GM12864 (cell line): ENCODE results near the gene SPECC1L.

Experiments used
- DNase-seq: peaks from one replicate; pipeline ENCODE4 v3.0.0-alpha.2; 2011; ENCODE audit warnings: low read depth
- H3K4me3 ChIP-seq: 2 replicates; pipeline ENCODE4 v1.5.1; 2011; ENCODE audit warnings: mild to moderate bottlenecking, low read depth, low read length, control low read depth
- CTCF ChIP-seq: IDR thresholded peaks from 2 replicates; pipeline ENCODE4 v1.5.1; 2011; ENCODE audit warnings: low read depth, mild to moderate bottlenecking, moderate library complexity, low read length, control low read depth, inconsistent platforms; ENCODE audit errors: missing control alignments

The SPECC1L gene

GRCh38 chr22:24389680-24390079 is 119.0 kb downstream of the SPECC1L start:
- no peak for DNase-seq
- TF ChIP-seq CTCF: no peak
- H3K4me3 ChIP-seq: no peak overlapping the region

GRCh38 chr22:24390156-24390555 is 119.5 kb downstream of the SPECC1L start:
- no peak for DNase-seq
- TF ChIP-seq CTCF: no peak
- no peak overlapping the region for H3K4me3 ChIP-seq

DNA sequence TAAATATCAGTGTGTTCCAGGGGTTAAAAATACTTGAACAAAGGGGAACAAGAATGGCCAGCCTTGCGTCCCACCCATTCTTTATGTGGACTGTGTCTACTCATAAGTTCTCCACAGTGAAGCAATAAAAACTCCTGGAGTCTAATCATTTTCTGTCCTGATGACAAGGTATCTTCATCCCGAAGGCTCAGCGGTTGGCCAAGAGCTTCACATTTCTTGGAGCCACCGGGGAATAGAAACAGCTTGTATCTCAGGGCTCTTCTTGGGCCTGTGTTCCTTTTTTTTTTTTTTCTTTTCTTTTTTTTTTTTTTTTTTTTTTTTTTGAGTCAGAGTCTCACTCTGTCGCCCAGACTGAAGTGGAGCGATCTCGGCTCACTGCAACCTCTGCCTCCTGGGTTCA is 119.9 kb downstream of the SPECC1L start:
- TF ChIP-seq CTCF: no peak
- no peak overlapping the region for H3K4me3 ChIP-seq
- DNase-seq: no peak

DNA sequence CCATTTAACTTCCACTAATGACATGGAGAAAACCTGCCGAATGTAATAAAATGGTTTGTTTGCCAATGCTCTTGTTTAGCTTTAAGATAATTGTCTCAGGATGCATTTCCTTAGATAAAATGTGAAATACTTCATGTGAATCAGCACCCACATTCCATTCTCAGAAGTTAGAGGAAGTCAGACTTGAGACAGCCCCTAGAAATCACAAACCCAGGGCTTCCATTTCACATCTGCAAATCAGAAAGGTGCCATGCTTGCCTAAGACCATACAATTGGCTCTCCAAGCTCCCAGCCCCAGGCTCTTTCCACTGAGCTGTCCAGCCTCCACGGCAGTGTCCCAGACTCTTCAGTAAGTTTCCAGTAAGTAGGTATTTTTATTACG is 121.2 kb downstream of the SPECC1L start:
- no peak overlapping the region for H3K4me3 ChIP-seq
- DNase-seq: no peak
- no peak for TF ChIP-seq CTCF

- H3K4me3 ChIP-seq: no peak overlapping the region
- TF ChIP-seq CTCF: no peak
- no peak for DNase-seq
Measured at GRCh38 chr22:24392218-24392931, 121.7 kb downstream of the SPECC1L start.

DNA sequence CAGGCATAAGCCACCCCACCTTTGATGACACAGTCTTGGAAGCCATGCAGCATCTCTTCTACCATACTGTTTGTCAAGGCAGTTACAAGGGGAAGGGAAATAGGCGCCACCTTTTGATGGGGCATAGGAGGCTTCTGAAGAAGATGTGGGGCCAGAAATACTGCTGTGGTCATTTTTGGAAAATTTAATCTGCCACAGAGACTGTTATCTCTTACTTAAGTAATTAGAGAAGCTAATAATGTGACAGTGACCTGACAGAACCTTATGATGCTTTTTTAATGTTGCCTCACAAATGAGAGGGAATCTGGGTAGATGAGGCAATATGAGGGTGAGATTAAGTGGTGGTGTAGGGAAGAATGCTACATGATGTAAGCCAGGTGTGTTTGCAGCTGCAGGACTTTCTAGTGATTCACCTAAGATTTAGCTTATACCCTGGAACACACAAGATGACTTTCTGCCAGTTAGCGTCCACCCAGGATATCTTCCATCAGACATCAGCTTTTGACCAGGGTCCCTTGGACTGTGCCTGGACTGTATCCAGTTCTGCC is 122.5 kb downstream of the SPECC1L start:
- no peak overlapping the region for H3K4me3 ChIP-seq
- no peak for TF ChIP-seq CTCF

GRCh38 chr22:24393848-24394247 is 123.2 kb downstream of the SPECC1L start:
- no peak for TF ChIP-seq CTCF

More for the DNA sequence above, 122.5 kb downstream of the SPECC1L start:
- no peak for DNase-seq

More at GRCh38 chr22:24393848-24394247, 123.2 kb downstream of the SPECC1L start:
- DNase-seq: no peak
- H3K4me3 ChIP-seq: no peak overlapping the region
